HG03066 (cell line): ENCODE measurements around the gene PIEZO2.

Experiments used
- ATAC-seq: cut with Tn5 transposase; IDR thresholded peaks from one replicate; pipeline ENCODE4 v1.9.1; 2021; ENCODE audit warnings: low read depth; ENCODE audit not compliant: unreplicated experiment

Gene PIEZO2

DNA sequence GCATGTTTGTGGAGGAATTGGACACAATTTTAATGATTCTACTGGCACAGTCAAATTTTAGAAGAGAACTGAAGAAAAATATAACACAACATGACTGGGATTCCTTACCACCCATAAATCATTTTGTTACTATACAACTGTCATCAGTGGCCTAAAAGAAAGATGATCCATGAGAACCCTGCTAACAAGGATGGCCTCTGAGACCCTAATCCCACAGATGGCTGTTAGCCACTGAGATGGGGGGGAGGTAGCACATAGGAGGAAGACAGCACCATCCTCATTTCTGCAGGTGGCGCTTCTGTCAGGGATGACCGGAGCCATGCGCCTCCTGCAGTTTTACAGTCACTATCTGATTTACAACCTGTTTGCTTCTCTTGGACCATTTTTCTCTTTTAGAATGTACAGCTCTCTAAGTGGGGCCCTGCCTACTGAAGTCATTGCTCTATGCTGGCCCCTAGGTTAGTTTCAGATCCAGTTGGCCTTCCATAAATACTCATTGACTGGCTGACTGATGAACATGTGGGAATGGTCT is 343.7 kb downstream of the PIEZO2 start:
- no peak for ATAC-seq

DNA sequence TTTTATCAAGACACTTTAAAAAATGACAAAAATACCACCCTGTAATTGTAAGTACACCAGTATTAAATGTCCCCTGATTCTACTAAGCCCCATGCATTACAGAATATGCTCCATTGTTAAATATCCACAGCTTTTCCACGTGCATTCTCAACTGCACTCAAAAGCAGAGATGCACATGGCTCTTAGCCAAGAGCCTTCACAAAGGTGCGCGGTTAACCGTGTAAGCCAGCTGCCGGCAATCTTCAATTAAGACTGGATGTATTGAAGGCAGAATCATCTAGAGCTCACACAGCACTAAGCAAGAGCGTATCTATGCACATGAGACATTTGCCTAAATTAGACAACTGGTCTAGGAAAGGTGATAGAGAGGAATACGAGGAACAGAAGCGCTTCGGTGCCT is 345.2 kb downstream of the PIEZO2 start:
- ATAC-seq, result no peak

DNA sequence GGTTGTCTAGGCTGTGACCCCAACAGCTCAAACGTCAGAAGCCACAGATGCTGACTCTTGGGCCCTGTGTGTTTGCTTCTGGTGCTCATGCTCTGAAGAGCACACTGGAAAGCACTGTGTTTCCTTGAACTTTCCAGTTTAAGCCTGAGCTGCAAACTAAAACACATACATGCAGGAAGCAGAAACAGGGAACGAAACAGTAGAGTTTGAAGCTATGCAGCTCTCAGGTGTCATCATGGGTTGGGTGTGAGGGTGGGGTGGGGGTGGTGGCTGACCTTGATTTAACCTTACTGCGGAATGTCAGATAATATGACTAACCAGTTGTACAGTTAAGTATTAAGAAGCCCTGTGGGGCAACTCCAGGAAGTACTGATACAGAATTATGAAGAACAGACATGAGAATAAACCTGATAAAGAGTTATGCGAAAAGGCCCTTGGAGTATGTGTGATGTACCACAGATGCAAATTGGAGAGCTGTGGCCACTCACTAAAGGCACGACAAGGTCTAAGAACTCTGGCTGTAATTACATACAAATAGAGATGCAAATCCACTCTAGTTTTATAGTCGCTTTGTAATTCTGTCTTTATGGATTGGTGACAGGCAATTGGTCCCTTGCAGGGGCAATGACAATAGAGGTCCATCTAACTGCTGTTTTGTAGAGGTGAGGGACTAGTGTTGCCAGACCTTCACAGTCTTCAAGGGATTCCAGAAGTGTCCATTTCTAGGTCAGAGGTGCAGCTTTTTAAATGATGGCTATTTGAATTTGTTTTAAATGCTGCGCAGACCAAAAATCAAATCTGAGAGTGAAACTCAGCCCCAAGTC is 350.4 kb downstream of the PIEZO2 start:
- ATAC-seq, result no peak

DNA sequence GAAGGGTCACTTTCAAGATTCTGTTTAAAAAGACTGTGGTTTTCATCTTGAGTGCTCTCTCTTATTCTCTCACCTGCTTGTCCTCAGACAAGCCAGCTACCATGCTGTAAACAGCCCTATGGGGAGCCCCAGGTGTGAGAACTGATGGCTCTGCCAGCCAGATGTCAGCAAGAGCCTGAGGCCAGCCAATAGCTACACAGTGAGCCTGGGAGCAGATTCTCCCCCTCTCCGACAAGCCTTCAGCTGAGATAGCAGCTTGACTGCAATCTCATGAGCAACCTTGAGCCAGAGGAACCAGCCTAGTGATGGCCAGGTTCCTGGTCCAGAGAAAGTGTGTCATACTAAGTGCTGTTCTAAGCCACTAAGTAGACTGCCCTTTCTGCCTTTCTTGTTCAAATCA is 351.5 kb downstream of the PIEZO2 start:
- ATAC-seq, result no peak

DNA sequence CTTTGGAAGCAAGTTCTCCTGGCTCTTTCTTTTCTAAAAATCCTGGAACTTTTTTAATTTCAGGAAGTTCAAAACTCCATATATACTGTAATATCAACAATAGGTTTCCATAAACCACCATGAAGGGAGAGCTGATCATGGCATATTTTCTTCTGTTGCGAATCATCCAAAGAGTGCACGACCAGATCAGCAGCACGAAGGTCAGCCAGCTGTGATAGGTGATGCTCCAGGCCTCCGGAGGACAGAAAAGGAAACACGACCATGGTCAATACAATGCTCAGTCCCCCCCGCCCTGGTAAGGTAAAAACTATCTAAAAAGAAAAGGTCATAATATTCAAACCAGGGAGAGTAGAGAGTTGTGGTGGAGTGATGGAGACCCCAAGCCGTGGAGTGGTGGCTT is 354.6 kb downstream of the PIEZO2 start:
- ATAC-seq, result no peak

DNA sequence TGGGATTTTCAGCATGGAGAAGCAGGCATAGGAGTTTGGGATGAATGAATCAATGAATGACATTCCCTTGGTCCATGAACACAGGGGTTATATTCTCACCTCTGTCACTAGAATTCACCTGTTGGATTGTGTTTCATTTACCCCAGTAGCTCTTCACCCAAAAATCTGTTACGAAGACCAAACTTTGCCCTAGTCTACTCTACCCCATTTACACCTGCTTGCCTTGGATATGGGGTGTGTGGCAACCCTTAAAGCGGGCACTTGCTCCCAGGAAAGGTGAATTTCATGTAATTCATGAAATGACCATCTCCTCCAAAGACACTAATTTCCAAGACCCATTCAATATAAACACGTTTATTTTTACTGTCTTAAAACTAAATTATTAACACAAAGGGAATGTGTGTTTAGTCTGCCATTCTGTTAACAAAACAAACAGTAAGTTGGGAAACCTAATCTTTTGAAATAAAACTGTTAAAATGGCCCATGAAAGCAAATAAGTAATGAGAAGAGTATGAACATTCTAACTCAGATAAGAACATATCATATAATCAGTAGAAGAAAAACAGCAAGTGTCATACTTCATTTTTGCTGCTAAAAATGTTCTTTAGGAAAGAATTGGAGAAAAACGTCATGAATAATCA is 355.5 kb downstream of the PIEZO2 start:
- no peak for ATAC-seq

DNA sequence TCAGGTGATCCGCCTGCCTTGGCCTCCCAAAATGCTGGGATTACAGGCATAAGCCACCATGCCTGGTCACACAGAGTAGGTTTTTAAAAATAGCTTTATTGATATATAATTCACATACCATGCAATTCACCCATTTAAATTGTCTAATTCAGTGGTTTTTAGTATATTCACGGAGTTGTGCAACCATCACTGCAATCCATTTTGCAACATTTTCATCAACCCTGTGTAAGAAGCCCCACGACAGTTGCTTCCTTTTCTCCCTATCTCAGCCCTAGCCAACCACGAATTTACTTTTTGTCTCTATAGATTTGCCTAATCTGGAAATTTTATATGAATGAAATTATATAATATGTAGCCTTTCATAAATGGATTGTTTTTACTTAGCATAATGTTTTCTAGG is 357.2 kb downstream of the PIEZO2 start:
- no peak for ATAC-seq

DNA sequence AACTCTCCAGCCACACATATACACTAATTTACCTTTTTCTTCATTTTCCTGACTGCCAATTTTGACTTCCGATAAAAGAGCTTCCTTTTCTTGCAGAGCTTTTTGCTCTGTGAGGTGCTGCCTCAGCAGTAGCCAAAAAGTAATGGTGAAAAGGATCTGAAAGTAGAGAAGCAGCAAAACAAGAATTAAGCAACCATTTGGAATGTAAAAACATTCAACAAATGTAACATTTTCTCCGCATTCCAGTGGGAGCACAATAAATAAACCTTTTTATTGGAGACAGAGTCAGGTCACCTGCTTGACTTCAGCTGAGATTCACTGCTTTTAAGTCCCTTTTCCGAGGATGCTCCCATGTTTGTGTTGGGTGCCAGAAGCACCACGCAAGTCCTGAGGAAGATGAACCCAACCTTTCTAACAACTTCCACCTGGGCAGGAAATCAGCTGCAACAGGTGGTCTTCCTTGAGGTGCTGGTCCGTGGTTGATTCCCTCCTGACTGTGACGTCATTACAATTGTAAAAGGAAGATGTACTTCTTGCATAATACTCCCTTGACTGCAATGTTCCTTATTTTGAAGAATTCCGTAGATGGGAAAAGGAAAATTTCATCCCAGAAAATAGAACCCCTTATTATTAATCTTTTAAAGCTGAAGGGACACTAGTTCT is 358.1 kb downstream of the PIEZO2 start:
- ATAC-seq, result no peak

DNA sequence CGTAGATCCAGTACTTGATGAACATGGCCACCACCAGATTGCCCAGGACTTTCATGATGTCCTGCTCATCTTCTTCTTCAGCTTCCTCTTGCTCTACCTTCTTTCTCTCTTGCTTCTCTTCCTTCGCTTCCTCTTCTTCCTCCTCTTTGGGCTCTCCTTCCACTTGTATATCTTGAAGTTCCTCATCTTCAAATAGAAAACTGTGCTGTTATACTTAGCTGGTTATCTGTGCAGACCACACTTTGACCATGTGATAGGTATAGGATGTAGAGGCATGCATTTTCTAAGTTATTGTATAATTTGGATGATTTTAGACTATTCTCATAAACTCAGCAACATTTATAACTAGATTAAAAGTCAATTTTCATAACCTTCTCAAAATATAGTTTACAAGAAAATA is 360.2 kb downstream of the PIEZO2 start:
- ATAC-seq, result no peak

DNA sequence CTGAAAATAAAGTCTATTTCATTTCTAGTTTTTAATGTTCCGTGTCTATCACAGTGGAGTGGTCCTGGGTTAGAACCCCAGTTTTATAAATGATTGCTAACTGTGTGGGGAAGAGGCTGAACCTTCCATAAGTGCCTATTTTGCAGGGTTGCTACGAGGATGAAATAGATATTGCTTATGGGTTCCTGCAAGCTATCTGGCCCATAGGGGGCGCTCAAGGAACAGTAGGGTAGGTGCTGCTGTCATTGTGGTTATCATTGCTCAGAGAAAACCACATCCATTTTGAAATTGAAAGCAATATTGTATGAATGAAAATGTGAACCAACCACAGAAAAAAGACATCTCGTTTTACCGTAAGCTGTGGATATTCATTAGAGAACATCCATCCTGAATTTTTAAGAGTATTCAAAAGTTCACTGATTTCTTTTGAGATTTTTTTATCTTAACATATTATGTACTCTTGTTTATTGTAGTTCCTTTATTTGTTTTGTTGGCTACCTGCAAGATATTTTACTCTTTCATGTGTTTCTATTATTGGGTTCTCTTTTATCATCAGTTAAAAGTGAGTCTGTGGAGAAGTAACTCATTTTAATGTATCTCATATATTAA is 362.0 kb downstream of the PIEZO2 start:
- peak; percentile 90 for ATAC-seq

DNA sequence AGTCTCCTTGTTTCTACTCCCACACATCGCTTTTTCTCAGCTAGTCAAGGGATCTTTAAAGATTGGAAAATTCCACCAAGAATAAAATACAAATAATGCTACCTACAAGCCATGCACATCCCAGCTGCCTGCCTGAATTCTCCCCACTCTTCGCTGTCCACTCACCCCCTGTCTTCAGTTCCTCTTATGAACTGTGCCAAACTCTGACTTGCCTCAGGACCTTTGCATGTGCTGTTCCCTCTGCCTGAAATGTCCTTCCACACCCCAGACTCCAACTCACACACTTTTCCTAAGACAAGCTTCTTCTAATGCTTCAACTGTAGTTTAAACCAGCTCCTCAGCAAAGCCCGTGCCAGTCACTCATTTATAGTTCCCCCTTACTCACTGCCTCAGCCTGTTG is 363.6 kb downstream of the PIEZO2 start:
- ATAC-seq, result no peak

DNA sequence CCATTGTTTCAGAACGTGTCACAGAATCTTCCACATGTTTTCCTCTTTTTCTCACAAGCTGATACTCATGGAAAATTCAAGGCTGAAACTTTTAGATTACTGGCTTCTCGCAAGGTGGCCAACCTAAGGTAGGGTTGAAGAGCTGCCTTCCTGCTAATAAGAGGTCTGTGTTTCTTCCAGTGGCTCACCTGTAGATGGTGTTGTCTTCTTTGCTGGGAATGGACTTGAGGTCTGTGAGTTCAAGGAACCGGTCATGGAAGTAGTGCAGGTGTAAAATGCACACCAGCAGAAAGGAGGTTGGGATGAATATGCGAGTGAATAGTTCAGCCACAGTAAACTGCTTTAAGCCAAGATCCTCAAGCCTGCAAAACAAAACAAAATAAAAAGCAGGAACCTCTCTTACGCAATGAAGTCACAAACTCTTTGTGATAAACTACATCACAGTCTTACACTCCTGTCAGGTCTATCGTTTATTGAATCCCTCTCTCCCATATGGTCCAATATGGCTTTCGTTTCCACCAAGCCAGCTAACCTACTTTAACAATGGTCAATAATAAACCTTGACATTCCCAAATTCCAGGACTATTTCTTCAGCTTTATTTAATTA is 364.7 kb downstream of the PIEZO2 start:
- ATAC-seq, result no peak

DNA sequence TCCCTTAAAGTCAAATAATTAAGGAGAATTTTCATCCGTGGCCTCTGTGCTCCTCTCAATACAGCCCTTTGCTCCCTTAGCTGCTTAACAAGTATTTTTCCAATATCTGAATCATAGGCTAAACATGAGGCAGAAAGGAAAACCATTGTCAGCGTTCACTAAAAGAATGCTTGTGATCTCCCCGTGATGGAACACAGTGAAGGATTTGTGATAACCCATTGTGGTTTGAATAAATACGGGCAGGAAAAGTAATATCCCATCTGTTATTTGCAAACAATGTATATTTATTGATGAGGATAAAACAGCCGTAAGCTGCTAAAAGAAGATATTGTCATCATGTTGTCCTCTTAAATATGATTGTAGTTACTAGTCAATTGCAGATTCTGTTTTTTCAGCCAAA is 365.4 kb downstream of the PIEZO2 start:
- no peak for ATAC-seq

DNA sequence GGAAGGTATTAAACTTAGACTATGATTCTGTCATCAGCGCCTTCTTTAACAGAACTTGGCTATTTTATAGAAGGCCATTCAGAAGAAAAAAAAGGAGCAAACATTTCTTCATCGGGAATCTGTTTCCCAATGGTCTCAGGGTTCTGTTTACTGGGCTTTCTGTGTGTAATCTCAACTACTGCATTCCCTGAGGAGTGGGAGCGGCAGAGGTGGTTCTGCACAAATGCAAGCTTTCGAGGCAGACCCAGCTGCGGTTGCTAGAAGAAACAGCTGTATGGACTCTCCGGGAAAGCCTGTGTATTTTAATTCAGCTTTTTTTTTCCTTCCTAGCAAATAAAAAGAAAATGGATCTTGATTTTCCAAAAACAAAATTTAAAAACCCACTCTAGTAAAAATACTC is 372.9 kb downstream of the PIEZO2 start:
- ATAC-seq, result no peak

DNA sequence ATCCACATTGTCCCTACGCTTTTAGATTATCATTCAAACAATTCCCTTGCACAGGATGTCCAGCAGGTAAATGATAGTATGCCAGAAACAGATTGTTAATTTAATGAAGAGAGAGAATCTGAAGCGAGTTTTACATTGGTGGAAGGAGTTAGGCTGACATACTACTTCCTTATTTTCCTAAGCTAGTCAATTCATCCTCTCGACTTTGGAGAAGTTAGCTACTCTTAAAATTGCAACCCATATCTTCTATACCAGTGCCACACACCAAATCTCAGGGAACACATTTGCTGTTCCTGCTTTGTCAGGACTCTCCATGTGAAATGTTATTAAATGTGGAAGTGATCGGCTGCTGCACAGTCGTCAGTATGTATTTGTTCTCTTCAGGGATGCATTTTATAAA is 374.3 kb downstream of the PIEZO2 start:
- no peak for ATAC-seq

DNA sequence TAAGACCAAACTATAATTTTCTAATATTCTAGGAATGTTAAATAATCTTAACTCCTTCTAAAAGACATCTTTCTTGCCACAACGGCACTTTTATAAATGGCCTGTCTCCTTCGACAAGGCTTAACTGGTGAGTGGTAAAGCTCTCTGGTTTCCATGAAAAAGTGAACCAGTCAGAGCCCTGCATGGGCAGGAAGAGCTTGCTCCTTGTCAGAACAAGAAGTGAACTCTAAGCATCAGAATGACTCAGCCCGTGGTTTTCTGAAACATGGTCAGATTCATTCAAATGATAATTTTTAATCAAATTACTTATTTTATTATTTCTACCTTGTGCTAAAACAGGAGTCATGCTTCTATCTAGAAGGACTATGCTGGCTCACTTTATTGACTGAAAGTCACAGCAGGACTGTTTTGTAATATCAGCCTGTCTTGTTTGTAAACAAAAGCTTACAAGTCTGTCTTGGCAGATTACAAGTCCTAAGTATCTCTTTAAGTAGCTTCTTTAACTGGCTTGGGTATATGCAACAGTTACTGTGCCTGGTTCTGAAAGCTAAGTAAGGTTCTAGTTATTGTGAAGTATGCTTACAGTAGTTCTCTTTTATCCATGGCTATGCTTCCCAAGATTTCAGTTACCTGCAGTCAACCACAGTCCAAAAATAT is 378.2 kb downstream of the PIEZO2 start:
- ATAC-seq, result no peak

DNA sequence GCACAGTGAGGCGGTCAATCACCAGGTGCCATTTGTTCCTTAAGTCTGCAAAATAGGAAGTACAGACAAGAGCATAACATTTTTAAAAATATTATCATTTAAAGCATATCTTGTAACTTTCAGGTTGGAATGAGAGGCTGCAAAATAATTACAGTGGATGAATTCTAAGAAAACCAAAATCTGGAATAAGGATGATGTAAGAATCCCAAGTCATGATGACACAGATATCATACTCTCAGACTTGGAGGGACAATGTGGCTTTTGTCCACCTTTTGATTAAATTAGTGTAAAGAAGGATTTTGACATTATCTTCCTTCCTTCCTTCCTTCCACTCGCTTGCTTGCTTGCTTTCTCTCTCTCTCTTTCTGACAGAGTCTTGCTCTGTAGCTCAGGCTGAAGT is 379.1 kb downstream of the PIEZO2 start:
- no peak for ATAC-seq

DNA sequence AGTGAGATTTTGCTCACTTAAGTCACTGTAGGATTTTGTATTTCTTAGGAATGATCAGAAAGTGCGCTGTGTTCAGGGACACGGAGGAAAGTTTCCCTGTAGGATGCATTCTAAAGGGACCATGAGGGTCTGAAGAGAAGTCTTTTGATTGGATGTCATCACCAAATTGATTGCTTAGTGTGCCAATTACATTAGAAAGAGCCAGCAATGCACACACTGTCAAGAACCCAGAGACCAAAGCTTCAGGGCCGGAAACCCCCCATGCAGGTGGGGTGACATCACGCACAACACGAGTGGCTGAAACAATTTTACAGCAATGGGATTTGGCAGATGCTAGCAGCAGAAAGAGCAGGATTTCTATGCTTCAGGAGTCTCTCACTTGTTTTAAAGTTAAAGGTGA is 381.1 kb downstream of the PIEZO2 start:
- ATAC-seq, result no peak

DNA sequence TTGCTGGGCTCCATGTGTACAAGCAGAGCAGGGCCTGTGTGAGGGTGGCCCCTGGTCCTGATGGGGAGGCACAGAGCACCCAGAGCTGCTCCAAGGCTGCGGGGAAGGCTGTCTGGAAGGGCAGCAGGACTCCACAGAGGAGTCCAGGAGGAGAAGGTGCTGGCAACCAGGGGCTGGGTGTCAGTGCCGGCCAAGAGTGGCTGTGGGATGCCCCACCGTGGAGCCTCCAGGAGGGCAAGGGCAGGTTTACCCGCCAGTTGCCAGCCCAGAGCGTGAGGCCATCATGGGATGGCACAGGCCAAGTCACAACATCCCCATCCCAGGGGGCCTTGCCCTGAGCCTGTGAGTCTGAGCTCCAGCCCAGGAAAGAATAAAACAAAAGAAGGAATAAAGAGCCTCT is 381.7 kb downstream of the PIEZO2 start:
- ATAC-seq, result no peak

DNA sequence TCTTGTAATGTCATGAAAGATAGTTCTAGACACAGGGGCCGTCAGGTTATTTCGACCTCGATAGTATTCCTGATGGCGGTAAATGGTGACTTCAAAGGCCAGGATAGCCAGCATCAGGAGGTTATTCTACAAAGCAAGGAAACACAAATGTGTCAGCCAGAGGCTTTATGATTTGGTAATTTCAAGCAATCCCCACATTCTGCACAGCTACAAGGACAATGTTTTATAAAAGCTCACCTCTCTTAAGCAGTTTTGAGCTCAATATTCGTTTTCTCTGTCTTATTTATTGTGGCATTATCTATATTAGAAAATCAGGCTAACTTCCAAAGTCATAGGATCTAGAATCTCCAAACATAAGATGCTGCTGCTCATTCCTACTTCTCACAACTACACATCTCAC is 388.4 kb downstream of the PIEZO2 start:
- no peak for ATAC-seq
